ENCODE results near the gene TNRC6C.

Gene TNRC6C

GRCh38 chr17:78125976-78126894 is 167.7 kb downstream of the TNRC6C start:
- no peak for DNase-seq (ENCODE audit: low spot score)

DNA sequence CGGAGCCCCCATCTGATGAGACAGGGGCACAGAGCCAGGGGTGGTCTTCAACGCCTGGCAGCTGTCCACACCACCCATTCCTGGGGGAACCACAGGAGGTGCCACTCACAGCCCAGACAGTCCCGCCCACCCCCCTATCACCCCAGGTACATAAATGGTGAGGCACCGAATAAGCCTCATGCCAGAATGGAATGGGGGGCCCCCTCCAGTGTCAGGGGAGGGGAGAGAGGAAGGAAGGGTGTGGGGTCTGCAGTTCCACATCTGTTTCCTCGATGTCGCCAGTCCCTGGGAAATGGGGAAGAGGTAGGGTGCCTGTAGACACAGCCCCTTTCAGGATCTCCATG is 168.4 kb downstream of the TNRC6C start:
- no peak for DNase-seq (ENCODE audit: low spot score)

GRCh38 chr17:78127239-78127887 is 168.9 kb downstream of the TNRC6C start:
- DNase-seq (ENCODE audit: low spot score), result no peak

GRCh38 chr17:78127888-78128550 is 169.5 kb downstream of the TNRC6C start:
- peak; percentile 67 for DNase-seq (ENCODE audit: low spot score)

DNA sequence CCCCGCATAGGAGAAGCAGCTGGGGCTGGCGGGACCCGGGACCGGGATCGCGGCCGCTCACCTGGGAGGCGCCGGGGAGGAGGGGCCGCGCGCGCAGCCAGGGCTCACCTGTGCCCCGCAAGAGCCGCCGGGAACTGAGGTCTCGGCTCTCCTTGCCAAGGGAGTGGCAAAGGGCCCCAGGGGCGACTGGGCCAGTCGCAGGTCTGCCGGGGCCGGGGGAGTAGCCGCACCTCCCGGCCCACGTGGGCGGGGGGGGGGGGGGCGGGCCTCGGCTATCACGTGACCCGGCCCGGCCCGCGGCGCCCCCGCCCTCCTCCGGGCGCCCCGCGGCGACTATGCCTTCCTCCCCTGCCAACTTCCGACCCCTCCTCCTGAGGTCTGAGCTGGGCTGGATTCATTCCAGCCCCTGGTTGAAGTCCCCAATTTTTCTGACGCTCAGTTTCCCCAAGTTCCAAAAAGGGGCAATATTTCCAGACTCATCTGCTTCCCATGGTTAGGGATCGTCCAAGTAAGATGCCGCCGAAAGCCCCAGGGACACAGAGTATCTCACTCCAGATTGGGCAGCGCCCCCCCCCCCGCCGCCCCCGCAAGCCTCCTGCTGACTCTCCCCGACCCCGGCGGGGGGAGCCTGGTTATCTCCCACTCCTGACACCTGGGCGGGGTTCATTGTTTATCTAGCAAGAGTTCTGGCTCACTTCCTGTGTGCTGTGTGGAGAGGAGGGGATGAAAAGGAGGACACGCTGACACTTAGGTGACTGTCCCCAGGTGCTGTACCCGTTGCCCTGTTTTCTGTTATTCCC is 170.2 kb downstream of the TNRC6C start, which contains the start of gene TMC6:
TMC6 (minus strand) TSS at position 205 of the 800 bp plus-strand sequence. CDS start 1,923 bp downstream, outside the sequence.
- peak; percentile 93 for DNase-seq (ENCODE audit: low spot score)

- no peak for DNase-seq (ENCODE audit: low spot score)
These were observed 171.0 kb downstream of the TNRC6C start for GRCh38 chr17:78129351-78130089.

DNA sequence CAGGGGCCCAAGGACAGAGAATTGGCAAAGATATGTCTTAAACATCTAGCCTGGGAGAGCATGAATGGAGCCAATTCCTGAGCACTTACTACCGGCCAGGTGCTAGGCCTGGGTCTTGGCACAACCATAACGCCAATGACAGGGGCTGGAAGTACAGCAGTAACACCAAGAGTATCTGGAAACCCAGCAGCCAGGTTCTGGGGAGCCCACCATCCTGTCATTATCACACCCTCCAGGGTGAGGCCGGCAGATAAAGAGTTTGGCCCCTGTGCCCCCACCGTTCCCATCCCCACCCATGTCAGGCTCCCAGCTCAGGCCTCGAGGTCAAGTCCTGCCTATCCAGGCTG is 171.6 kb downstream of the TNRC6C start:
- no peak for DNase-seq (ENCODE audit: low spot score)

DNA sequence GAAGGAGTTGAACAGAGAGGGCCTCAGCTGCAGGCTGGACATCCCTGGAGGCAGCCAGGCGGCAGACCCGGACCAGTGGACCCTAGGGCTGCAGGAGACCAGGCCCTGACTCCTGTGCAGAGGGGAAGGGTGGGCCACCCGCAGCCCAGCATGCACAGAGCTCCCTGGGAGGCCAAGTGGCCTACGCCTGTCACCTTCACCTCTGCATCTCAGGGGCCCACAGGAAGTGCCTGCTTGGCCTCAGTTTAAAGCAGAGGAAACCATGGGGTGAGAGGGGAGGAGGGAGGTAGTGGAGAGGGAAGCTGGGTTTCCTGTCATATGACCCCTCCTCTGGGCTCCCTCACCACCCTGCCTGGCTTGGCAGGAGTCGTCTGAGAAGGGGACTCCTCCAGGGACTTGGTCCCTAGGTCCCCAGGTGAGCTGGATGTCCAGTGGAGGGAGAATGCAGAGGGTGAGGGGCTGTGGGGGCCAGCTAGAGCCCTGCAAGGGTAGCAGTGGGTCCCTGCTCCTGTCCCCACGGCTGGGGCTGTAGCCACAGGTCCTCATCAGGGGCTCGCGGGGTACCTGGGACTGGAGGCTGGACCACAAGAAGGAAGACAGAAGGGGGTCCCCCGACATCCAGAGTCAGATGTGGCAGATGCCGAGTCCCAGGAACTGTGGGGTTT is 172.1 kb downstream of the TNRC6C start, which contains the start of gene TMC8:
TMC8 (plus strand) TSS at position 335 of the 665 bp plus-strand sequence. CDS start 818 bp downstream, outside the sequence.
- DNase-seq (ENCODE audit: low spot score), result no peak

DNA sequence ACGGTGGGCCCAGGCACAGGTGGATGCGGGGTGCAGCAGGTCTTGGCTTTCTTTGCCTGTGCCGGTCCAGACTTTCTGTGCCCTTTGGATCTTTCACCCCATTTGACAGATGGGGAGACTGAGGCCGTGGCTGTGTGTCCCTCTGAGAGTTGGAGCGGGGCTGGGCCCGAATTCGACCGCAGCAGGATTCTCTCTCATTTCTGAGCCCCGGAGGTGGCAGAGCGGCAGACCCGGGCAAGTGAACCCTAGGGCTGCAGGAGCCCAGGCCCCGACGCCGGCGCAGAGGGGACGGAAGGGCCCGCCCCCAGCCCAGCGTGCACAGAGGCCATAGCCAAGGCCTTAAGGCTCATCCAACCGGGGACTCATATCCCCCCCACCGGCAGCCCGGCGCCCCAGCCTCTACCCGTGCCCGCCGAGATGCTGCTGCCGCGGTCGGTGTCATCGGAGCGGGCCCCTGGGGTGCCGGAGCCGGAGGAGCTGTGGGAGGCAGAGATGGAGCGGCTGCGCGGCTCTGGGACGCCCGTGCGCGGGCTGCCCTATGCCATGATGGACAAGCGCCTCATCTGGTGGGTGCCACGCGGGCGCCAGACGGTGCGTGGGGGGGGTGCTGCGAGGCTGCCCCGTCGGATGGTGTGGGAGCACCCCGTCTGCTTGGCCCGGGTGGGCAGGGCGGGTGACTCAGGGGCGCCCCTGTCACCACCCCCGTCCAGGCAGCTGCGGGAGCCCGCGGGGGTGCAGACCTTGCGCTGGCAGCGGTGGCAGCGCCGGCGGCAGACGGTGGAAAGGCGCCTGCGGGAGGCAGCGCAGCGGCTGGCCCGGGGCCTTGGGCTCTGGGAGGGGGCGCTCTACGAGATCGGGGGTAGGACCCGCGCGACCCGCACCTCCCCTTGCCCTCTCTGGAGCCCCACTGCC is 172.9 kb downstream of the TNRC6C start:
- no peak for DNase-seq (ENCODE audit: low spot score)

DNA sequence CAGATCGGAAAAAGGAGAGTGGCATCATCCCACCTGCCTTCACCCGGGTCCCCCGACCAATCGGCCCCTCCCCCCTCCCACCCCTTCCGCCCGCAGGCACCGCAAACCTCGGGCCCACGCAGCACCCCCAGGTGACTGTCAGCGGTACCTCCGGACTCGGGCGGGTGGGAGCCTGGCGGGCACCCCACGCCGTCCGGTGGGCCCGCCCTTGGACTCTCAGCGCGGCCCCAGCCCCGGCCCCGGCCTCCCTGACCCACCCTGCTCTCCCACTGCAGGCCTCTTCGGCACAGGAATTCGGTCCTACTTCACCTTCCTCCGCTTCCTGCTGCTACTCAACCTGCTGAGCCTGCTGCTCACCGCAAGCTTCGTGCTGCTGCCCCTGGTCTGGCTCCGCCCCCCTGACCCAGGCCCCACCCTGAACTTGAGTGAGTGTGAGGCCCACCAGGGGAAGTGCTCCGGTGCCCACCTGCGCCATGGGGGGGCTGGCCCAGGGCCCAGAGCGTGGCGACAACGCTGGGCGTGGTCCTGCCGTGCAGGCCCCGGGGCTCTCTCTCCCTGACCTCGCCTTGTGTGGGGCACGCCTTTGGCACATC is 173.7 kb downstream of the TNRC6C start:
- no peak for DNase-seq (ENCODE audit: low spot score)

- no peak for DNase-seq (ENCODE audit: low spot score)
These were observed 174.3 kb downstream of the TNRC6C start for GRCh38 chr17:78132767-78133178.

- no peak for DNase-seq (ENCODE audit: low spot score)
These were observed 174.9 kb downstream of the TNRC6C start for GRCh38 chr17:78133179-78133951.

GRCh38 chr17:78133971-78134898 is 175.7 kb downstream of the TNRC6C start:
- peak; percentile 95 for DNase-seq (ENCODE audit: low spot score)

DNA sequence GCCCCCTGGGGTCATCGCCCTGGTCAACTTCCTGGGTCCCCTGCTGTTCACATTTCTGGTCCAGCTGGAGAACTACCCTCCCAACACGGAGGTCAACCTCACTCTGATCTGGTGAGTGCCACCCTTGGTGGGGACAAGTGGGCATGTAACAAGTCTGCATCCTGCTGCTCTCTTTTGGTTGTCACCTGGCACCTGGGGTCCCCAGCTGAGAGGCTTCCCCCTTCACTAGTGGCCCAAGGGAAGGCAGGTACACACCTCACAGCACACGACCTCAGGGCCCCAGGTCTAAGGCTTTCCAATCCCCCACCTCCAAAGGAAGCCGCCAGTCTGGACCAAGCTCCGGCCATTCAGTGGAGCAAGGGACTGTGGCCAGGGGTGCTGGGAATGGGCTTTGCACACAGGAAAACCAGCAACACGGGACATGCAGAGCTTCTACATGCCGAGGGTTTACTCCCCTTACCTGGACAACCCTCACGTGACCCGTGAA is 176.4 kb downstream of the TNRC6C start:
- DNase-seq (ENCODE audit: low spot score), result no peak

DNA sequence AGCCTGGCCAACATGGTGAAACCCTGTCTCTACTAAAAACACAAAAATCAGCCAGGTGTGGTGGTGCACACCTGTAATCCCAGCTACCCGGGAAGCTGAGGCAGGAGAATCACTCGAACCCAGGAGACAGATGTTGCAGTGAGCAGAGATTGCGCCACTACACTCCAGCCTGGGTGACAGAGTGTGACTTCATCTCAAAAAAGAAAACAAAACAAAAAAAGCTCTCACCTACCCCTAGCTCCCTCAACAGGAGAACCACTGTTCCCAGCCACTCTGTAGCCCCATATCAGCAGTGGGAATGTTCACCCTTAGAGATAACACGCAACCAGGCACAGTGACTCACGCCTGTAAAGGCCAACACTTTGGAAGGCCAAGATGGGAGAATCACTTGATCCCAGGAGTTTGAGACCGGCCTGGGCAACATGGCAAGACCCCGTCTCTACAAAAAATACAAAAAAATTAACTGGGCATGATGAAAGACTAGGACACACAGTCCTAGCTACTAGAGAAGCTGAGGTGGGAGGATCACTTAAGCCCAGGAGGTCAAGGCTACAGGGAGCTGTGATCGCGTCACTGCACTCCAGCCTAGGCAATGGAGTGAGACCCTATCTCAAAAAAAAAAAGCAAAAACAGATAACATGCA is 177.5 kb downstream of the TNRC6C start:
- no peak for DNase-seq (ENCODE audit: low spot score)

DNA sequence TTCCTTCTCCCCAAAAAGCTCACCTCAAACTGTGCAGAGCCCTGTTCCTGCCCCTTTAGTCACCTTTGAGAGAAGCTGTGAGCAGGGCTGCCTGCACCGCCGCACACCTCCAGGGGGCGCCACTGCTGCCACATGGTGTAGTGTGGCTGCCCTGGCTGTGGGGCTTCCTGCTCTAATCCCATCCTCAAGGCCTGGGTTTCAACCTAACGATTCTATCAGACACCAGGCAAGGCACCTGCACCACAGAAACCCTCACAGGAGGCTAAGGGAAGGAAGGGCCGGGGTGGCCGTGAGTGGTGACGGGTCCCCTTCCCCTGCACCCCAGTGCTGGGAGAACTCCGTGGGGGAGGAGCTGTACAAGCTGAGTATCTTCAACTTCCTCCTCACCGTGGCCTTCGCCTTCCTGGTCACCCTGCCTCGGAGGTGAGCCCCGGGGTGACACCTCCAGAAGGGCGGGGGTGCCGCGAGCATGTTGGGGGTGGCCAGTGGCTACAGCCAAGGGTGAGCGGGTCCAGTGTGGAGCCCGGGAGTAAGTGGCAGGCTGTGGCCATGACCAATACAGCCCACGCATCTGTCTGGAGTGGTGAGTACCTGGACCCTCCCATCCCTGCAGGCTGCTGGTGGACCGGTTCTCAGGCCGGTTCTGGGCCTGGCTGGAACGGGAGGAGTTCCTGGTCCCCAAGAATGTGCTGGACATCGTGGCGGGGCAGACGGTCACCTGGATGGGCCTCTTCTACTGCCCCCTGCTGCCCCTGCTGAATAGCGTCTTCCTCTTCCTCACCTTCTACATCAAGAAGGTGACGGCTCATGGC is 179.1 kb downstream of the TNRC6C start:
- DNase-seq (ENCODE audit: low spot score), result no peak
